Caki2 (cell line): ENCODE measurements around the gene CLSTN3. TPM values are rescaled to one million over a fixed set of nuclear protein-coding genes. Genes with fewer than 3 reads are reported as not detected.

ENCODE experiments used
- DNase-seq: peaks from one replicate; pipeline ENCODE4 v3.0.0-alpha.2; 2015; ENCODE audit warnings: low read depth
- in situ Hi-C: cut with HindIII; loops from 2 replicates; pipeline ENCODE4 v1.10.0; 2016; ENCODE audit warnings: low sequenced_read_pairs, low pct_unique_long_range_greater_than_20kb, mixed read lengths
- total RNA-seq: library from RNA; depleted of rRNA; stranded (reverse); fragments of >200 nt; shearing (Covaris generic); gene quantifications from 2 replicates; pipeline ENCODE4 v1.2.3, GENCODE V29; 2014; ENCODE audit warnings: low replicate concordance

Gene CLSTN3
- total RNA-seq, 1 experiment from 2014 or later, result 13.8 TPM

- in situ Hi-C loops, result no loop called here
These were observed 12.5 kb upstream of the CLSTN3 start for GRCh38 chr12:7117670-7118069.

GRCh38 chr12:7118881-7119280 is 11.3 kb upstream of the CLSTN3 start:
- DNase-seq, result no peak
- in situ Hi-C loops, result no loop called here

More at GRCh38 chr12:7117670-7118069, 12.5 kb upstream of the CLSTN3 start:
- DNase-seq, result no peak

- in situ Hi-C loops, result no loop called here
- no peak for DNase-seq
These were observed 10.0 kb upstream of the CLSTN3 start for GRCh38 chr12:7120166-7120565.

DNA sequence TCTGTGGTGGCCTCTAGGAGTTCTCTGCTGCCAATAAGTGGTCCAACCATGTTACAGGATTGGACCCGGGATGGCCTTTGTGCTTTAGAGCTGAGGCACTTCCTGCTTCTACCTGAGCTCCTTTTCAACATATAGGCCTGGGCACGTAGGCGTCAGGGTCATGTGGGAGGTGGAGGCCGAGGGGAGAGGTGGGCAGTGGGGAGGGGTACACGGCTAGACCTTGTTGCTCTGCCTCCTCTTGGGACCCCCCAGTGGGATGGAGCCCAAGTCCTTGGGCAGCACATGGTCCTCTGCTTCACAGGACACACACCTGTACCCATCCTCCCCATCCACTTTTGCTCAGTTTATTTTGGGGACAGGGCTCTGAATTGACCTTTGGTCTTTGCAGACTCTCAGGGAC is 8.8 kb upstream of the CLSTN3 start:
- in situ Hi-C loops, result no loop called here
- DNase-seq, result no peak

DNA sequence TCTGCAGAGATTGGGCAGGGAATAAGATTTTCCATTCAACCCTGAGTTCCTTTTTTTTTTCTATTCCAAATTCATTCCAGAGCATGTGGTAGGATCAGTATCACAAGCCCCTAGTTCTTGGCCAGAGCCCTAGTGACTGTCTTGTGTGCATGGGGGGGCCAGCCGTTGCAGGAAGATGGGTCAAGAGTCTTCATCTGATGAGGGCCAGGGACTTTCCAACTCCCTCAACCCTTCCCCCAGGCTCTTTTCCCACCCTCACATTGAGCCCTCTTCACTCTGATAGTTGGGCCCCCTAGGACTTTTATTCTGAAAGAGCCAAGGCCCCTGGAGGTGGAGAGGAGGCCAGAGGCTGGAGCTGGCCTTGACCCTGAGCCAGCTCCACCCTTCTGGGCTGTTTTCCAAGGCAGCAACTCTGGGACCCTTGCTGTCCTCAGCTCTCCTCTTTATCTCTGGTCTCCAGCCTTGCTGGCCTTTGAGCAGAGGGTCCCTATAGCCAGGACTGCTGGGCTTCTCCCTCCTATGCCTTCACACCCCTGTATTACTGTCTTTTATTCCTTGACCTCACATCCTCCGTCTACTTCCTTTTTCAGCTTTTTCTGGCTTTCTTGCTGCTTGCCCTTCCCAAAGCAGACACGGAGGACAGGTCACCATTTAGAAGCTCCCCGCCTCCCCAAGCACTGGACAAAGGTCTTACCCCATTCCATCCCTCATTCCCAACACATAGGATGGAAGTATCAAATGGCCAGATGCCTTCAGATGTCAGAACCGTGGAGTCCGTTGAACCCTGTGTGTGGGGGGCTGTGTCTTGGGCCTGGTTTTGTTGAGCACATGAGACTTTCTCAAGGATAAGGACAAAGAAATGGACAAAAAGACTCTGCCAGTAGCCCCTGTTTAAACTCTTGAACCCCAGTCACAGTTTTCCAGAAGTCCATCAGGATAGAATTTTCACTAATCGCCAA is 7.1 kb upstream of the CLSTN3 start:
- in situ Hi-C loops, result no loop called here
- DNase-seq, result no peak

DNA sequence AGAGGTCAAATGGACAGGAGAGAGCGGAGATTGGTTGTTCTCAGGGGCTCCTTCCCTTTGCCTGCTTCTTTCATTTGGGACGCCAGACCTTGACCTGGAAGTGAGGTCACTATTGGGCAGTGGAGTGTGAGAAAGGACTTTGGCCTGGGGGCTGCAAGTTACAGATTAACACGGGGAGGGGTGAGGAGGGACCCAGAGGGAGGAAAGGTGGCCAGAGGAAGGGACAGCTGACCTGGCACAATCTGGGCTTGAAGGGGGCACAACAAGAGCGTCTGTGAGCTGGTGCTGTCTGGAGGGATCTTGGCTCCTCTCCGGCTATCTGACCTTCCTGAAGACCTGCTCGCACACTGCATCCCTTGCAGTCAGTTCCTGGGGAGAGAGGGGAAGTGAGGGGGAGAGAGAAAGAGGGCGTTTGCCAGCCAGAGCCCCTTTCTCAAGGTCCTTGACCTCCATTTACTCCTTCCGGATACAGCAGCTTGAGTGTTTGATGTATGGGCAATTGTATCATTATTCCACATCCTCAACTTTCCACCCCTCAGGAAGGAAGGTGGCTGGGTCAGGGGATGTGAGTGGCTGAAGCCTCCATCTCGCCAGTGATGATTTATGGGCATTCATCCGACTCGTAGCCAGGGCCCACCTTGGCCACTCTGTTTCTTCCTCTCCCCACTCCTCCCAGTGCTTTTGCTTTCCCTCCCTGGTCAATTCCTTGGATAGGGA is 6.2 kb upstream of the CLSTN3 start:
- in situ Hi-C loops, result no loop called here
- DNase-seq, result no peak

DNA sequence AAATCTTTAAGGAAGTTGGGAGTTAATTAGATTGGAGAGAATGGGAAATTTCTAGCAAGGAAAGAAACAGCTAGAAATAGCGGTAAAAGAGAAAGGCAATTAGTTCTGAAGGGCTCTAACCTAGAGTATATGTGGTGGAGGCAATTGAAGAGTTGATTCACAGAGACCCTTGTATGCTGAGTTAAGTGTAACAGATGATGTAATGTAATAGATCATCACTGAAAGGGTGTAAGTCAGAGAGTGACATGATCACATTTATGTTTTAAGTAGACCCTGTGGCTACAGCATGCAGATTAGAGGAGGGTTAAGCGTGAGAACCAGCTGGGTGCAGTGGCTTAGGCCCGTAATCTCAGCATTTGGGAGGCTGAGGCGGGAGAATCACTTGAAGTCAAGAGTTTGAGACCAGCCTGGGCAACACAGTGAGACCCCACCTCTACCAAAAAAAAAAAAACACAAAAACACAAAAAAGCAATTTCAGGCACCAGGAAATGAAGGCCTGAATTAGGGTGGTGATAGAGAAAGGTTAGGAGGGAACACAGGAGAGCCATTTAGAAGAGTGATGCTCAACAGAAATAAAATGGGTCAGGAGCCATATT is 4.4 kb upstream of the CLSTN3 start:
- in situ Hi-C loops, result no loop called here
- DNase-seq, result no peak

- DNase-seq, result no peak
- in situ Hi-C loops, result no loop called here
These were observed 2.1 kb upstream of the CLSTN3 start for GRCh38 chr12:7127916-7128626.

DNA sequence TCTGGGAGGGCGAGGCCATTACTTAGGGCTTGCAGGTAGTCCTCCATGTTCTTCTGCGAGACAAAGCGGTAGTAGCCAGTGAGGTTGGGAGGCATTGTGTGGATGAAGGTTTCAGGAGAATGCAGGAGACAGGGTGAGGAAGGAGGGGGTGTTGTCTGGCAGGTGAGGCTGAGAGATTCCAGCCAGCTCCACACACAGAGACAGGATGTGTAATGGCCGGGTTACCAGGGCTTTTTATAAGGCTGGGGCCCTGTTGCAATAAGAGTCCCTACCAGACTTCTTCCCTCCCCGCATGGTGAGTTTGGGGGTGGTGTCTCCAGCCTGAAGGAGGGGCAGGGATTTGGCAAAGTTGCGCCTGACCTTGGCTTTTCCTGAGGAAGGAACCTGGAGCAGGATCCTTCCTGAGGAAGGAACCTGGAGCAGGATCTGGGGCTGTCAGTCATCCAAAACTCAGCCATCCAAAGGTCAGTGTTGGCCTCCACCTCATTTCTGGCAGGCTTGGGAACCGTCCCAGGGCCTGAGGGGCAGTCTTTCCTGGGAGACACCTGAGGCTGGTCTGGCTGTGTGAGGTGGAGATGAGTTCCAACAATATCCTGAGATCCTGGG is 1.4 kb upstream of the CLSTN3 start, which contains the start of gene RBP5:
RBP5 (minus strand) TSS at position 209 of the 606 bp plus-strand sequence; CDS start at position 95, 114 bp downstream.
- in situ Hi-C loops, result no loop called here
- no peak for DNase-seq

DNA sequence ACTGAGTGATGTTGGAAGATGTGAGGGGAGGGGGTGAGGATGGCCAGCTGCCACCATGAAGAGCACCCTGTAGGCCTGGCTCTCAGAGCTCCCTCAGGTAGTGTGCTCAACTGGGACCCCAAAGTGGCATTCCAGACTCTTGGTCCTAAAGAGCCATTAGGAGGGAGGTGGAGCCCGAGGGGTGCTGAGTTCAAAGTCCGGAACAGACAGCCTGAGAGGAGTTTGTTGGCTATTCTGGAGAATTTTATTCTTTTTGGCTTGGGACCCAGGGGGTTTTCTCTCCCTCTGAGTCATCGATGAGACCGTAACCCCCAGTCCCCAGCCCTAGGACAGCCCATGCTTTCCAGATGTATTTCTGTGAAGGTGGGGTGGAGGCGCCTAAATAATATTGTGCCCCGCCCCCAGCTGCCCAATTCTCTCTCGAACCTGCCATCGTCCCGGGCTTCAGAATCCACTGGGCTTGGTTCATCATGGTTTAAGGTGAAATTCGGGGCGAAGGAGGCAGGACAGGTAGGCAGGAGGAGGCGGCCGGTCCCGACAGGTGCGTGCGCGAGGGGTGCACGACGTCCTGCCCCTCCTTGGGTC is 792 bp upstream of the CLSTN3 start:
- in situ Hi-C loops, result no loop called here
- no peak for DNase-seq

GRCh38 chr12:7130701-7131501 is 730 bp downstream of the CLSTN3 start:
- in situ Hi-C loops, result no loop called here
- peak; percentile 22 for DNase-seq

- in situ Hi-C loops, result no loop called here
- DNase-seq, result no peak
These were observed 1.3 kb downstream of the CLSTN3 start for GRCh38 chr12:7131502-7131866.

DNA sequence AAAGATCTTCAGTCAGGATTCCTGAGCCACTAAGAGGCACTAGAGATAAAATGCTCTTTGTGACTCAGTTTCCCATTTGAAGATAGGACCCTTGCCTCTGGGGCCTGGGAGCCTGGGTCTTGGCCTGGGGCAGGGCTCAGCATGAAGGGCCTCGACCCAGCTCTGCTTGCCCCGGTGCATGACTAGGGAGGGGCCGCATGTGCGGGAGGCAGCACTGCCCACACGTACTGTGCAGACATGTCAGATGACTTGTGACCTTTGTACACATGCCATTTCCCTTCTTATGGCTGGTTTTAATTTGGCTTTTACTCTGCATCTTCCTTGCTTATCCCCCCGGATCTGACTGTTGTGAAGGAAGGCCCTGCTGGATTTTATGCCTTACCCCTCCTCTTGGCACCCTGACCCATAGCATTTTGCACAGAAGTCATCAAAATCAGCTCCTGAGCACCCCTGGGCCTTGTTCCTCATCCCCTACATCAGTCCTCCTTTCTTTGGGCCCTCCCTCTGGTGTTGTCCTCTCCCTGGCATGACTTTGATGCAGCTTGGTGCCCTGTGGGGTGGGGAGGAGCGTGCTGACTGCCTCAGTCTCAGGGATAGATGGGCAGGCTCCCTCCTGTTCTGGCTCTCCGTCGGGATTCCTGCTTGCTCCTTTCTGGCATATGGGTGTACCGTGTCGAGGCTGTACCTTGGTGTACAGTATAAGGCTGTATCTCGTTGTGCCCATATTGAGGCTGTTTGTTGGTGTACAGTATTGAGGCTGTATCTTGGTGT is 4.4 kb downstream of the CLSTN3 start:
- DNase-seq, result no peak
- in situ Hi-C loops, result no loop called here

DNA sequence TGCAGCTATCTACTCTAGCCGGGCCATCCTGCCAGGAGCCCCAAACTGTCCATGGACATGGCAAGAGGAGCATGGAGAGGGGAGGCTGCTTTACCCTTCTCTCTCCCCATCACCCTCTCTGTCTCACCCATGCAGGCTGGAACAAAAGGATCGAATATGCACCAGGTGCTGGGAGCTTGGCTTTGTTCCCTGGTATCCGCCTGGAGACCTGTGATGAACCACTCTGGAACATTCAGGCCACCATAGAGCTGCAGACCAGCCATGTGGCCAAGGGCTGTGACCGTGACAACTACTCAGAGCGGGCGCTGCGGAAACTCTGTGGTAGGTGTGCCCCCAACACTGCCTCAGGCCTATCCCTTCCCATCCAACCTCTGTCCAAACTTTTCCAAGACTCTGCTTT is 5.9 kb downstream of the CLSTN3 start:
- in situ Hi-C loops, result no loop called here

DNA sequence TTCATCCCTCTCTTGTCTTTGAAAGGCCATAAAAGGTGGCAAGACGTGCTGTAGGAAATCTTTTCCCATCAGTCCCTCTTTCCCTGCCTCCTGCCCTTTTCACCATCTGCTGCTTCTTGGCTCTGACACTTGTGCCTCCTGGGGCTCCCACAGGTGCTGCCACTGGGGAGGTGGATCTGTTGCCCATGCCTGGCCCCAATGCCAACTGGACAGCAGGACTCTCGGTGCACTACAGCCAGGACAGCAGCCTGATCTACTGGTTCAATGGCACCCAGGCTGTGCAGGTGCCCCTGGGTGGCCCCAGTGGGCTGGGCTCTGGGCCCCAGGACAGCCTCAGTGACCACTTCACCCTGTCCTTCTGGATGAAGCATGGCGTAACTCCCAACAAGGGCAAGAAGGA is 6.5 kb downstream of the CLSTN3 start:
- DNase-seq, result no peak
- in situ Hi-C loops, result no loop called here

More for the DNA sequence above, 5.9 kb downstream of the CLSTN3 start:
- DNase-seq, result no peak

DNA sequence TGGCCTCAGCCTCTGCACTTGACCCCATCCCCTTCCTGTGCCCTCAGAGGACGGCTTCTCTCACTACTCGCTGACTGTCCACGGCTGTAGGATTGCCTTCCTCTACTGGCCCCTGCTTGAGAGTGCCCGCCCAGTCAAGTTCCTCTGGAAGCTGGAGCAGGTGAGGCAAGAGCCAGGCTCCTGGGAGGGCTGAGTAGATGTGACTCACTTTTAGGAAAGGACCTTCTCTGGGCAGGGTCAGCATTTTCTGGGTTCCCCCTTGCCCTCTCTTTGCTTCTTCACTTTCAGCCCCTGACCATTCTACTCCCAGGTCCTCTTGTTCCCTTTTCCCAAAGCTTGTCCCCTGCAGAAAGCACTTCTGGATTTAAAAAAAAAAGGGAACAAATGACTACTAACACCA is 7.7 kb downstream of the CLSTN3 start:
- no peak for DNase-seq
- in situ Hi-C loops, result no loop called here
